HUES6 (cell line): ENCODE measurements around the gene IL16.

Source experiments
- H3K27ac ChIP-seq: 2 replicates; pipeline ENCODE4 v1.7.0; 2013; ENCODE audit warnings: low read depth, mild to moderate bottlenecking, low read length, inconsistent platforms
- H3K27me3 ChIP-seq: 2 replicates; pipeline ENCODE4 v1.6.1; 2013; ENCODE audit warnings: low read length; ENCODE audit not compliant: control insufficient read depth, insufficient read depth
- H3K36me3 ChIP-seq: 2 replicates; pipeline ENCODE4 v1.6.1; 2013; ENCODE audit warnings: low read length; ENCODE audit not compliant: control insufficient read depth, insufficient read depth
- H3K4me1 ChIP-seq: 2 replicates; pipeline ENCODE4 v1.6.1; 2013; ENCODE audit warnings: low read length; ENCODE audit not compliant: control insufficient read depth, insufficient read depth
- H3K4me3 ChIP-seq: 2 replicates; pipeline ENCODE4 v1.5.1; 2013; ENCODE audit warnings: low read depth, low read length
- H3K9ac ChIP-seq: one replicate; pipeline ENCODE4 v1.6.1; 2013; ENCODE audit warnings: mild to moderate bottlenecking, low read length
- H3K9me3 ChIP-seq: 2 replicates; pipeline ENCODE4 v1.6.1; 2013; ENCODE audit warnings: low read depth, low read length; ENCODE audit not compliant: control insufficient read depth, insufficient read depth

The IL16 gene

DNA sequence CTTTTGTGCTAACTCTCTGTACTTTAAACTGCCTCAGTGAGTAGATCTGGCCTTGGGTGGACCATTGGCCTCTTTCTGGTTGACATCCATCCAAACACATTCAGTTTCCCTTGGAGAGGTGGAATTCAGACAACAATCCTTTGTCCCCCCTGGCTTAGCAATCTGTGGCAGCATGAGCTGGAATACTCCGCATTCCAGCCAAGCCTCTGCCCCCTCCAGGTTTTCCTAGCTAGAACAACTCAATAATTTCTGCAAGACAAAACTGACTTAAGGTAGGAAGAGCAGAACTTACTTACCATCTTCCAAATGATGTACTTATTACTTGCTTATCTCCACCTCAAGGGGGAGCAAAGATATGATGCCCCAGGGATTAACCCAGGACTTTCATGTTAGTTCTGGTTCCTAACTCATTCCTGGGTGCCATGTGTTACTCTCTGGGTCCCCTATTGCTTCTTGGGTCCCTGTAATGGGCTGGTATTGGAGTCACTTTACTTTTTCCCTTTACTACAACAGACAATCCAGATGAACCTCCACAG is 21.8 kb upstream of the IL16 start:
- no peaks in the 10 kb centered on the region for H3K4me1 ChIP-seq
- no peaks in the 10 kb centered on the region for H3K9me3 ChIP-seq
- H3K9ac ChIP-seq: no peak overlapping the region
- no peaks in the 10 kb centered on the region; the same call in 1 of the 2 replicates for H3K27me3 ChIP-seq
- no peak overlapping the region for H3K4me3 ChIP-seq
- H3K27ac ChIP-seq: no peak overlapping the region
- H3K36me3 ChIP-seq: no peaks in the 10 kb centered on the region

DNA sequence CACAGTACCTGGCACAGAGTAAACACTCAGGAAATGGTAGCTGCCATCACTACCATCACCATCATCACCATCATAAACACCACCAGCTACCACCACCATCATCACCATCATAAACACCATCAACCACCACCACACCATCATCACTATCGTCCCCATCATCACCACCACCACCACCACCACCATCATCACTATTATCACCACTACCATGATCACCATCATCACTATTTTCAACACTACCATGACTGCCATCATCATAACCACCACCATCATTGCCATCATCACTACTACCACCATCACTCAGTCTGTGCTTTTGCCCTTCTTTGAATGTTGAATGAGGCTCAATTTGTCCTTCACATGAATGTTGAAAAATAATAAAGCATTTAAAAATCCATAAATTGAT is 21.2 kb upstream of the IL16 start:
- H3K9me3 ChIP-seq: no peaks in the 10 kb centered on the region
- no peak overlapping the region for H3K27ac ChIP-seq
- H3K27me3 ChIP-seq: no peaks in the 10 kb centered on the region; the same call in 1 of the 2 replicates
- no peak overlapping the region for H3K9ac ChIP-seq
- no peaks in the 10 kb centered on the region for H3K36me3 ChIP-seq
- no peak overlapping the region for H3K4me3 ChIP-seq
- H3K4me1 ChIP-seq: no peaks in the 10 kb centered on the region

DNA sequence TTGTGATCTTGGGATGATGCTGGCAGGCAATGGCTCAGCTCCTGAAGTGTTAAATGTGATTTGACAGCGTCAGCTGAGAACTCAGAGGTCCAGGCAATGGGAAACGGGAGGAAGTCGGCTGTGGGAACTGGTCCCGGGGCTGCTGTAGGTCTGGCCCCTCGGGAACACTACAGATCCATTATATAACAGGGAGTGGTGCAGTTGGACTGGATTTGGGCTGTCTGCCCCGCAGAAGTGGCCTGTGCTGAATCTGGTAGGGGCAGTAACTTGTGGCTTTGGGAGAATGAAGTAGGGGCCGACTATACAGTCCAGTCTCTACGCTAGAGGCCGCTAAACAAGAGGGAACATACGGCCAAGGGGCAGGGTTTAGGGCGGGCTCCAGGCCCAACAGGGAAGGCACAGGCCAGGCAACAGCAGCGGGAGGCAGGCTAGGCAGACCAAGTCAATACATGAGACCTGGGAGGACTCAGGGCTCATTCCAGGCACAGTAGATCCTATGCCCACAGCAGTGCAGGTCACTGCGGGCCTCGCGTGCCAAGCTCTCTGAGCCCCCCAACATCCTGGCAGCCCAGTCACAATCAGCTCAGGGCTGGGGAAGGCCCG is 20.3 kb upstream of the IL16 start:
- Histone ChIP-seq H3K27me3 (no peaks in the 10 kb centered on the region), H3K4me1 (no peaks in the 10 kb centered on the region), H3K9me3 (no peaks in the 10 kb centered on the region), H3K9ac (no peak overlapping the region), H3K36me3 (no peaks in the 10 kb centered on the region), H3K27ac (no peak overlapping the region), H3K4me3 (no peak overlapping the region)

DNA sequence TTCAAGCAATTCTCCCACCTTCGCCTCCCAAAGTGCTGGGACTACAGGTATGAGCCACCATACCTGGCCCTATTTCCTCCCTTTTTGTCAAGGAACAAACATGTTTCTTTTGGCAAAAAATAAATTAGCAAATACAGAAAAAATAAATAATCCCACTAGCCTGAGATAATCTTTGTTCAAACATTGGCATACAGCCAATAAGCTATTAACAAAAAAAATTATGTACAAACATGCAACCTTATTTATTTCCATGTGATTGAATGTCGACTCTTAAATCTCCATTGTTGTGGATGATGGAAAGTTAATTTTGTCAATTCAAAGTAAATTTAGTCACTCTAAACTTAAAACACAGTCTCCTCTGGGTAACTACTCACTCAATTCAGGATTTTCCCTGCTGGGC is 18.3 kb upstream of the IL16 start:
- Histone ChIP-seq H3K27me3 (peaks cover 11% of the 10 kb centered on the region), H3K9ac (no peak overlapping the region), H3K36me3 (no peaks in the 10 kb centered on the region), H3K27ac (no peak overlapping the region), H3K9me3 (no peaks in the 10 kb centered on the region), H3K4me3 (no peak overlapping the region), H3K4me1 (0 out of 2 replicates have a peak, but pooled peaks cover 3% of the 10 kb centered on the region)

DNA sequence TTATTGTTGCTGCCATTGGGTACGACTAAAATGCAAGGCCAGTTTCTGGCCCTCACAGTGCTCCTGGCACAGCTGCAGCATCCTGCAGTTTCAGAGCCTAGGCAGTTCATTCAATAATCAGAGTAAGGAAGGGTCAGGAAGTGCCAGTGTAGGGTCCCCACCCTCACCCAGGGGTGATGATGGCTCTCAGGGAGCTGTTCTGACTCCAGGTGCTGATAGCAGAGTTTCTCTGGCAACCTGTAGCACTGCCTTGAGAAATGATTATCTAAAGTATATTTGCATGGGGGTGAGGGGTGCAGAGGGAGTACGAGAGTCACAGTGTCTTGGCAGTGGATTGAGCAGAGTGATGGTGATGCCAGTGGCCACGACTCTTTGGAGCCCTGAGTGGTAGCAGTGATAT is 15.5 kb upstream of the IL16 start:
- no peak overlapping the region for H3K27ac ChIP-seq

DNA sequence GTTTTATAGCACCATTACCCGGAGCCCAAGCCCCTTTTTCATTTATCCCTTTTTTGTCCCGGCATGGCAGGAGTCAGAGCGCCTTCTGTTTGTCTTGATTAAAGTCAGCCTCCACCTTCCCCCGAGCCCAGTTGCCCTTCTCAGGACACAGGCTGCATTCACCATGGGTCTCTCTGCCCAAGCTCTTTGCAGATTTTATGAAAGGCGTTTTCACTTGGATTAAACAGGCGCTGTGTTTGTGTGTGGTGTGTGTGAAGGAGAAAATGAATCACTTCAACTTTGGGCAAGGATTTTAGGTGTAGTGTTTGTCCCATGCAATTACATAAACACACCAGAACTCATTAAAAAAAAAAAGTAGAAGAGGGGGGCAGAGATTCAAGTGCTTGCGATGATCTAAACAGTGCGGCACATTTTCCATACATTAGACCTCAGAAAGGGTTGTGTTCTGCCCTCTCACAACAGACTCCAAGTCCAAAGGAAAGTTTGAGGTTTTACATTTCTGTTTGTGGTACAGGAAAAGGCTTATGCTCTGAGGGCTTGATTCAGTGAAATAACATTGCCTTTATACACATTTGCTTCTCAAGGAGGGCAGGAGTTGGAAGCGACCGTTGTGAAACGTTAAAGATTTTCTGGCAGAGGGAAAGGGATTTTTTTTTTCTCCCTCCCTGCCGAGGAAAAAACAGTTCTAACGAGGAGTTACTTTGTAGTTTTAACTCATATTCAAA is 14.5 kb upstream of the IL16 start:
- no peak overlapping the region for H3K9ac ChIP-seq

More for the DNA sequence above, 15.5 kb upstream of the IL16 start:
- Histone ChIP-seq H3K36me3 (no peaks in the 10 kb centered on the region), H3K9ac (no peak overlapping the region), H3K4me1 (0 out of 2 replicates have a peak, but pooled peaks cover 3% of the 10 kb centered on the region), H3K4me3 (no peak overlapping the region), H3K27me3 (peaks cover 11% of the 10 kb centered on the region), H3K9me3 (no peaks in the 10 kb centered on the region)

DNA sequence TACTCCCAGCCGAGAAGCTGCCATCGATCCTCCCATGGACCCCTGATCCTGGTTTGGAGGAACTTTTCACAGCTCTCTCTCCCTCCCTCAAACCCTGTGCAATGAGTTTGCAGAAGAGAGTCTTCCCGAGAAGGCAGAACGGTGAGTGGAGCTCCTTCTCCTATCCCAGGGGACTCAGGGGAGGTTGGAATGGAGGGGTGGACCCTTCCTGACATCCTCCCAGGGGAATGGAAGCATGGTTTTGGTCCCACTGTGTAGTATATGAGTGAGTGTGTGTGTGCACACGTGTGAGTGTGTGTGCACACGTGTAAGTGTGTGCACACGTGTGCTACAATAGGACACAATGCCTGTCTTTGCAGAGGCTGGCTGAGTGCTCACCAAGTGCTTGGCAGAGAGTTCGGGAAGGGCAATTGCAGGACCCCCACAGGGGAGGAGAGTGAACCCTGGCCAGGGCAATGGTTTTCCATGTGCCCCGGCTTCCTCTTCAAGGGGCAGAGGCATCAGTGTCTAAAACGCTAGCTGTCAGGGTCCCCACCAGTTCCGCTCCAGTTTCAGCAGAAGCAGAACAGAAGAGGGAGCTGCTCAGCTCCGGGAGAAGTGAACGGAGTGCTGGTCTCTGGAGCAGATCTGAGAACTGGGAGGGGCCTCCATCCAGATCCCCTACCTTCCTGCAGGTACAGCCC is 13.8 kb upstream of the IL16 start:
- H3K9me3 ChIP-seq: no peaks in the 10 kb centered on the region
- H3K27me3 ChIP-seq: peaks cover 11% of the 10 kb centered on the region
- H3K4me1 ChIP-seq: 0 out of 2 replicates have a peak, but pooled peaks cover 3% of the 10 kb centered on the region
- H3K27ac ChIP-seq: no peak overlapping the region
- H3K9ac ChIP-seq: no peak overlapping the region
- H3K36me3 ChIP-seq: no peaks in the 10 kb centered on the region
- no peak overlapping the region for H3K4me3 ChIP-seq

More for the DNA sequence above, 14.5 kb upstream of the IL16 start:
- H3K36me3 ChIP-seq: no peaks in the 10 kb centered on the region
- peaks cover 11% of the 10 kb centered on the region for H3K27me3 ChIP-seq
- H3K4me3 ChIP-seq: no peak overlapping the region
- H3K4me1 ChIP-seq: 0 out of 2 replicates have a peak, but pooled peaks cover 3% of the 10 kb centered on the region
- no peaks in the 10 kb centered on the region for H3K9me3 ChIP-seq
- H3K27ac ChIP-seq: no peak overlapping the region

DNA sequence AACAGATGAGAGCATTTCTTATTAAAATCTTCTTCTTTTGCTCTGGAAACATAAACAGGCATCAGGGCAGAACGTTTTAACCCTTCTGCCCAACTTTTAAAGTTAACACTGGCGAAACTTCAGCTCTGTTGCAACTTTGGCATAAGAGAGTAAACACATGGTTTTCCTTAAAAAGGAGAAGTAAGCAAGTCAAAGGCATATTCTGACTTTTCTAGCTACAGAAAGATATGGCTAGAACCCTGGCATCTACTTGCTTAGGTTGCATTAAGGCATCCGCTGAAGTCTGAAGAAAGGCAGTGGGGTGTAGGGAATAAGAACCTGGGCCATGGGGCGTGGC is 13.3 kb upstream of the IL16 start:
- peaks cover 11% of the 10 kb centered on the region for H3K27me3 ChIP-seq
- no peaks in the 10 kb centered on the region for H3K36me3 ChIP-seq
- no peak overlapping the region for H3K4me3 ChIP-seq
- H3K9me3 ChIP-seq: no peaks in the 10 kb centered on the region
- no peak overlapping the region for H3K27ac ChIP-seq
- H3K4me1 ChIP-seq: 0 out of 2 replicates have a peak, but pooled peaks cover 3% of the 10 kb centered on the region
- no peak overlapping the region for H3K9ac ChIP-seq

DNA sequence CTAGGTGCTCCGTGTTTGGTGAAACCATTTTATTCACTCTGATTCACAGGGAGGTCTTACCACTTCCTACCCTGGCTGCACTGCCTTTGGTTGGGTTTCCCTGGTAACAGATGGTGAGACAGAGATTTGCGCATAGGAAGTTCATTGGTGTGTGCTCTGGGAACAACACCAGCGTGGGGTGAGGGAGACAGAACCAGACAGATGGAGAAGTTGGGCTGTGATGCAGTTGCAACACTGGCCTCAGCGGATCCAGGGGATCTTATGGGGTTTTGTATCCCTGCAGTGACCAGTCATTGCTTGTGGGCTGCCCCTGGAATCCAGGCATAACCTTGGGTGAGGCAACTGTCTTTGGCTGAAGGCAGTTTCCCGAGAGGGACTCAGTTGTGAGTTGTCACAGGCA is 12.5 kb upstream of the IL16 start:
- H3K36me3 ChIP-seq: no peaks in the 10 kb centered on the region
- H3K27me3 ChIP-seq: peaks cover 11% of the 10 kb centered on the region

DNA sequence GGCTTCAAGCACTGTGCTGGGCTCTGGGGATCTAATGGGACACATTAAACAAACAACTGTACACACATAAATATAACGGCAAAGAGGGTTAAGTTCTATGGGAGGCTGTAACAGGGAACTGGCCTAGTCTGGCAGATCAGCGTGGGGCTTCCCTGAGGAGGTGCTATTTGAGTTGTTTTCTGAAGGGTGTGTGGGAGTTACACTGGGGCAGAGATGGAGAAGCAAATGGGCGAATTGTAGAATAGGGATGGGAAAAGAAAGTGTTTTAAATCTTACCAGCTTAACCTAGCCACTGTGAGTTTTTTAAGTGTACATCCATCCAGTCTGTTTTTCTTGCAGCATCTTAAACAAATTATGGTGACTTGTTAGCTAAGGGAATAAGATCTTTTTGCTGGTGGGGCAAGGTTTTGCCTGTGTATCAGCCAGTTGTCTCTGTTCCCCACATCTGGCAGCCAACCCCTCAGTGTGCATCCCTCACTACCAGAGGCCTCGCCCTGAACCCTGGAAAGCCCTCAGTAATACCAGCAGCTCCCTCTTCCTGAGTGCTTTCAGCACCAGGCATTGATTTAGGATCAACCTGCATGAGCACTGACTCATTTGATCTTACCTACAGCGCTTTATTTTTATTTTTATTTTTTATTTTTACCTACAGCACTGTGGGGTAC is 10.9 kb upstream of the IL16 start:
- 0 out of 2 replicates have a peak, but pooled peaks cover 3% of the 10 kb centered on the region for H3K4me1 ChIP-seq
- H3K9ac ChIP-seq: no peak overlapping the region
- no peak overlapping the region for H3K4me3 ChIP-seq
- H3K9me3 ChIP-seq: no peaks in the 10 kb centered on the region
- no peak overlapping the region for H3K27ac ChIP-seq
- H3K27me3 ChIP-seq: peaks cover 11% of the 10 kb centered on the region
- no peaks in the 10 kb centered on the region for H3K36me3 ChIP-seq

More for the DNA sequence above, 12.5 kb upstream of the IL16 start:
- Histone ChIP-seq H3K27ac (no peak overlapping the region), H3K4me1 (0 out of 2 replicates have a peak, but pooled peaks cover 3% of the 10 kb centered on the region), H3K4me3 (no peak overlapping the region), H3K9me3 (no peaks in the 10 kb centered on the region), H3K9ac (no peak overlapping the region)
